ENCODE results near the gene CACNG5.

The CACNG5 gene

DNA sequence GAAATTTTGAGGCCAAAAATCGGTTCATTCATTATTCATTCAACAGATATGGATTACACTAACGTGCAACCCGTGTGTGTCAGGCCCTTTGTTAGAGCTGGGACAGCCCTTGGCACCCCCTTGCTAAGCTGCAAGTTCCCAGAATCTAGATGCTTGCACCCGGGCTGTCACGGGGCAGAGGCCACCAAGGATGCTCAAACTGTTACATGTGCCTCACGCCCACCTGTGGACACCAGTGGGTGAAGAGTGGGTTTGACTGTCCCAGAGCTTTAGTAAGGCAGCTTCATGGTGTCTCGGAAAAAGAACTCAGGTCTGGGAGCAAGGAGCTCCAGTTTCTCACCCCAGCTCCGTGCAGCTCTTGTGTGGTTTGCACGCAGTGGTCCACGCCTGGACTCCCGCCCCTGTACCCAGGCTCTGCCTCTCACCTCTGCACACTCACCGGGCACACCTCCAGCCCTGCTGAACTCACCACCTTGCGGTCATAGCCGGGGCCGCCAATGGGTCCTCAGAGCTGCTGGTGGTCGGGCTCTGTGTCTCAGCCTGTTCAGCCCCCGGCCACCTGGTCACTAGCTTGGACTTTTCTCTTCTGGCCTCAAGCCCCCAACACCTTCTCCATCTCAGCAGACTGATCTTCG, 75.9 kb downstream of the CACNG5 start:
- no peak for ATAC-seq
- no peak for TF ChIP-seq ZNF70 (CRISPR knock-in tag; IDR thresholded peaks at IDR 0.05)
- TF ChIP-seq TCF4 (CRISPR knock-in tag; IDR thresholded peaks at IDR 0.05; ENCODE audit: borderline replicate concordance), result no peak
- no peak for TF ChIP-seq ZFP3 (CRISPR knock-in tag; IDR thresholded peaks at IDR 0.05)
- TF ChIP-seq GLIS3 (CRISPR knock-in tag; IDR thresholded peaks at IDR 0.05), result no peak
- TF ChIP-seq ZFP30 (CRISPR knock-in tag; IDR thresholded peaks at IDR 0.05), result no peak
- no peak for TF ChIP-seq CSDC2 (CRISPR knock-in tag; IDR thresholded peaks at IDR 0.05)

DNA sequence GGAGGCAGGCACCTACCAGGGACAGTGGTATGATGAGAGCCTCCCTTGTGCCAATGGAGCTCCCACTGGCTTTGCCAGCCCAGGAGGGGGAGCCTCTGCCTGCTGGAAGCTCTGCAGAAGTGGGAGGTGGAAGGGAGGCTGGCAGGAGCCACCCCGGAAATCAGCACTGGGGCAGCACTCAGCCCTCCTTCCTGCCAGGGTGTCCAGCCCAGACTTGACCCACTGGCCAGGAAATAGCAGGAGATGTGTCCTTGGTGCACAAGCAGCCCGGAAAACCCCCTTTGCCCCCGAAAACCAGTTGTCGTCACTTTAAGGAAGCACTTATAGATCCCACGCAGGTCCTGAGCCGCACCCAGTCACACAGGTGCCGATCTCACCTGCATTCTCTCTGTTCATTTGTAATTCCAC, 80.3 kb downstream of the CACNG5 start:
- peak; percentile 97 for ATAC-seq
- TF ChIP-seq, protein P1, sequence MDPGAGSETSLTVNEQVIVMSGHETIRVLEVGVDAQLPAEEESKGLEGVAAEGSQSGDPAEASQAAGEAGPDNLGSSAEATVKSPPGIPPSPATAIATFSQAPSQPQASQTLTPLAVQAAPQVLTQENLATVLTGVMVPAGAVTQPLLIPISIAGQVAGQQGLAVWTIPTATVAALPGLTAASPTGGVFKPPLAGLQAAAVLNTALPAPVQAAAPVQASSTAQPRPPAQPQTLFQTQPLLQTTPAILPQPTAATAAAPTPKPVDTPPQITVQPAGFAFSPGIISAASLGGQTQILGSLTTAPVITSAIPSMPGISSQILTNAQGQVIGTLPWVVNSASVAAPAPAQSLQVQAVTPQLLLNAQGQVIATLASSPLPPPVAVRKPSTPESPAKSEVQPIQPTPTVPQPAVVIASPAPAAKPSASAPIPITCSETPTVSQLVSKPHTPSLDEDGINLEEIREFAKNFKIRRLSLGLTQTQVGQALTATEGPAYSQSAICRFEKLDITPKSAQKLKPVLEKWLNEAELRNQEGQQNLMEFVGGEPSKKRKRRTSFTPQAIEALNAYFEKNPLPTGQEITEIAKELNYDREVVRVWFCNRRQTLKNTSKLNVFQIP (CRISPR knock-in tag; IDR thresholded peaks at IDR 0.05; ENCODE audit: borderline replicate concordance, low read depth), result no peak
- no peak for TF ChIP-seq ZFP30 (CRISPR knock-in tag; IDR thresholded peaks at IDR 0.05)
- TF ChIP-seq TCF4 (CRISPR knock-in tag; IDR thresholded peaks at IDR 0.05; ENCODE audit: borderline replicate concordance), result no peak
- TF ChIP-seq SNAI2 (CRISPR knock-in tag; IDR thresholded peaks at IDR 0.05), result no peak
- no peak for TF ChIP-seq RARB (CRISPR knock-in tag; IDR thresholded peaks at IDR 0.05)
- TF ChIP-seq ZFP3 (CRISPR knock-in tag; IDR thresholded peaks at IDR 0.05), result no peak
- TF ChIP-seq, protein P2, sequence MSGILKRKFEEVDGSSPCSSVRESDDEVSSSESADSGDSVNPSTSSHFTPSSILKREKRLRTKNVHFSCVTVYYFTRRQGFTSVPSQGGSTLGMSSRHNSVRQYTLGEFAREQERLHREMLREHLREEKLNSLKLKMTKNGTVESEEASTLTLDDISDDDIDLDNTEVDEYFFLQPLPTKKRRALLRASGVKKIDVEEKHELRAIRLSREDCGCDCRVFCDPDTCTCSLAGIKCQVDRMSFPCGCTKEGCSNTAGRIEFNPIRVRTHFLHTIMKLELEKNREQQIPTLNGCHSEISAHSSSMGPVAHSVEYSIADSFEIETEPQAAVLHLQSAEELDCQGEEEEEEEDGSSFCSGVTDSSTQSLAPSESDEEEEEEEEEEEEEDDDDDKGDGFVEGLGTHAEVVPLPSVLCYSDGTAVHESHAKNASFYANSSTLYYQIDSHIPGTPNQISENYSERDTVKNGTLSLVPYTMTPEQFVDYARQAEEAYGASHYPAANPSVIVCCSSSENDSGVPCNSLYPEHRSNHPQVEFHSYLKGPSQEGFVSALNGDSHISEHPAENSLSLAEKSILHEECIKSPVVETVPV (CRISPR knock-in tag; IDR thresholded peaks at IDR 0.05), result no peak
- no peak for TF ChIP-seq GLIS3 (CRISPR knock-in tag; IDR thresholded peaks at IDR 0.05)

DNA sequence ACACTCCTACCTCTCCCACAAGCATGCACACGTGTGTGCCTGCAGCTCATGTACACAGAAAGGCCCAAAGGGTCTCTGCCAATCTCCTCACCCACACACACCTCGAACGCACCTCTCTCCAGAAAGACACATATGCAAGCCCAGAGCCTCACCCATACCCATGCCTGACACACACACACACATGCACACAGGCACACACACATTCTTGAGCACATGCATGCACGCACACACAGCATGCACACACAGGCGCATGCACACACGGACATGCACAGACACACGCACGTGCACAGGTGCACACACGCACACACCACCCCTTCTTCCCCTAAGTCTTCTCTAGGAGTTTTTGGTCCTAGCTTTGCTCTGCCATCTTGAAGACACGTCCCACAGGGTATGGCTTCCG, 80.9 kb downstream of the CACNG5 start:
- no peak for ATAC-seq
- TF ChIP-seq ISL1 (CRISPR knock-in tag; IDR thresholded peaks at IDR 0.05), result no peak
- no peak for TF ChIP-seq GLIS3 (CRISPR knock-in tag; IDR thresholded peaks at IDR 0.05)
- TF ChIP-seq ZC3H10 (CRISPR knock-in tag; IDR thresholded peaks at IDR 0.05), result no peak
- TF ChIP-seq ZFP30 (CRISPR knock-in tag; IDR thresholded peaks at IDR 0.05), result no peak
- TF ChIP-seq, protein P3, sequence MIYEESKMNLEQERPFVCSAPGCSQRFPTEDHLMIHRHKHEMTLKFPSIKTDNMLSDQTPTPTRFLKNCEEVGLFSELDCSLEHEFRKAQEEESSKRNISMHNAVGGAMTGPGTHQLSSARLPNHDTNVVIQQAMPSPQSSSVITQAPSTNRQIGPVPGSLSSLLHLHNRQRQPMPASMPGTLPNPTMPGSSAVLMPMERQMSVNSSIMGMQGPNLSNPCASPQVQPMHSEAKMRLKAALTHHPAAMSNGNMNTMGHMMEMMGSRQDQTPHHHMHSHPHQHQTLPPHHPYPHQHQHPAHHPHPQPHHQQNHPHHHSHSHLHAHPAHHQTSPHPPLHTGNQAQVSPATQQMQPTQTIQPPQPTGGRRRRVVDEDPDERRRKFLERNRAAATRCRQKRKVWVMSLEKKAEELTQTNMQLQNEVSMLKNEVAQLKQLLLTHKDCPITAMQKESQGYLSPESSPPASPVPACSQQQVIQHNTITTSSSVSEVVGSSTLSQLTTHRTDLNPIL (CRISPR knock-in tag; IDR thresholded peaks at IDR 0.05; ENCODE audit: low read depth), result no peak
- TF ChIP-seq RARB (CRISPR knock-in tag; IDR thresholded peaks at IDR 0.05), result no peak
- TF ChIP-seq, protein P4, sequence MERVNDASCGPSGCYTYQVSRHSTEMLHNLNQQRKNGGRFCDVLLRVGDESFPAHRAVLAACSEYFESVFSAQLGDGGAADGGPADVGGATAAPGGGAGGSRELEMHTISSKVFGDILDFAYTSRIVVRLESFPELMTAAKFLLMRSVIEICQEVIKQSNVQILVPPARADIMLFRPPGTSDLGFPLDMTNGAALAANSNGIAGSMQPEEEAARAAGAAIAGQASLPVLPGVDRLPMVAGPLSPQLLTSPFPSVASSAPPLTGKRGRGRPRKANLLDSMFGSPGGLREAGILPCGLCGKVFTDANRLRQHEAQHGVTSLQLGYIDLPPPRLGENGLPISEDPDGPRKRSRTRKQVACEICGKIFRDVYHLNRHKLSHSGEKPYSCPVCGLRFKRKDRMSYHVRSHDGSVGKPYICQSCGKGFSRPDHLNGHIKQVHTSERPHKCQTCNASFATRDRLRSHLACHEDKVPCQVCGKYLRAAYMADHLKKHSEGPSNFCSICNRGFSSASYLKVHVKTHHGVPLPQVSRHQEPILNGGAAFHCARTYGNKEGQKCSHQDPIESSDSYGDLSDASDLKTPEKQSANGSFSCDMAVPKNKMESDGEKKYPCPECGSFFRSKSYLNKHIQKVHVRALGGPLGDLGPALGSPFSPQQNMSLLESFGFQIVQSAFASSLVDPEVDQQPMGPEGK (CRISPR knock-in tag; IDR thresholded peaks at IDR 0.05; ENCODE audit: borderline replicate concordance), result no peak
- TF ChIP-seq CSDC2 (CRISPR knock-in tag; IDR thresholded peaks at IDR 0.05), result no peak
- TF ChIP-seq ZNF8 (CRISPR knock-in tag; IDR thresholded peaks at IDR 0.05), result no peak
- TF ChIP-seq TOX (CRISPR knock-in tag; IDR thresholded peaks at IDR 0.05; ENCODE audit: borderline replicate concordance), result no peak
- no peak for TF ChIP-seq SNAI2 (CRISPR knock-in tag; IDR thresholded peaks at IDR 0.05)
- no peak for TF ChIP-seq ZNF565 (CRISPR knock-in tag; conservative IDR thresholded peaks at IDR 0.05; ENCODE audit: low read depth)
- no peak for TF ChIP-seq PPARA (CRISPR knock-in tag; IDR thresholded peaks at IDR 0.05; ENCODE audit: borderline replicate concordance)
- TF ChIP-seq BACH2 (CRISPR knock-in tag; IDR thresholded peaks at IDR 0.05; ENCODE audit: borderline replicate concordance), result no peak

DNA sequence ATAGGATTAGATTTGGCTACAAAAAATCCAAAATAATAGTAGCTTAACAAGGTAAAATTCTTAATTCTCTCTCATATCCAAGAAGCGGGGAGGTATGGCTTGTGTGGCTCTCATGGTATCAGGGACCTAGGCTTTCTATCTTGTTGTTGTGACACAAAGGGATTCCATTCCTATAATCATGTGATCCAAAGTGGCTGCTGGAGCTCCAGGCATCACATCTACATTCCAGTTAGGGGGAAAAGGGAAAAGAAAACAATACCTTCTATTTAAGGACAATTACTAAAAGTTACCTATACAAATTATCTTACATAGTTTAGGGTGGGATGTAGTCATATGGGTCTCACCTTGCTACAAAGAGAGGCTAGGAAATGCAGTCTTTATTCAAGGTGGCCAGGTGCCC, 82.0 kb downstream of the CACNG5 start:
- ATAC-seq, result no peak

More for the DNA sequence above, 82.0 kb downstream of the CACNG5 start:
- no peak for TF ChIP-seq ISL1 (CRISPR knock-in tag; IDR thresholded peaks at IDR 0.05)
- TF ChIP-seq, protein P3 (CRISPR knock-in tag; IDR thresholded peaks at IDR 0.05; ENCODE audit: low read depth), result no peak
- no peak for TF ChIP-seq GLIS3 (CRISPR knock-in tag; IDR thresholded peaks at IDR 0.05)
- TF ChIP-seq ESRRG (CRISPR knock-in tag; IDR thresholded peaks at IDR 0.05), result no peak
- TF ChIP-seq, protein P2 (CRISPR knock-in tag; IDR thresholded peaks at IDR 0.05), result no peak
- no peak for TF ChIP-seq ZNF70 (CRISPR knock-in tag; IDR thresholded peaks at IDR 0.05)
- TF ChIP-seq, protein P1 (CRISPR knock-in tag; IDR thresholded peaks at IDR 0.05; ENCODE audit: borderline replicate concordance, low read depth), result no peak
- no peak for TF ChIP-seq SNAI2 (CRISPR knock-in tag; IDR thresholded peaks at IDR 0.05)

Data from SK-N-SH treated with all-trans-retinoic acid at 6 μM for 48 hours (cell line).